Sigmoid colon (tissue), 7 donors: ENCODE data around the gene MAST2. TPM values are rescaled to one million over a fixed set of nuclear protein-coding genes. Genes with fewer than 3 reads are reported as not detected.

ENCODE experiments used
- DNase-seq: peaks from one replicate; pipeline ENCODE4 v3.0.0-alpha.2; 2019
- H3K27ac ChIP-seq, 4 donors: fragments of 200-600 bp; sonication (generic); one replicate each; pipeline ENCODE4 v1.5.1; 2016 to 2019; ENCODE audit warnings: mild to moderate bottlenecking in 1 of 4
- H3K27me3 ChIP-seq, 3 donors: fragments of 200-600 bp; sonication (generic); one replicate each; pipeline ENCODE4 v1.5.1; 2019; ENCODE audit warnings: mild to moderate bottlenecking in 1 of 3
- H3K36me3 ChIP-seq, 4 donors: fragments of 200-600 bp; sonication (generic); one replicate each; pipeline ENCODE4 v1.5.1; 2016 to 2019
- H3K4me1 ChIP-seq, 4 donors: fragments of 200-600 bp; sonication (generic); one replicate each; pipeline ENCODE4 v1.5.1; 2017 to 2019
- H3K4me3 ChIP-seq, 4 donors: fragments of 200-600 bp; sonication (generic); one replicate each; pipeline ENCODE4 v1.5.1; 2017 to 2019; ENCODE audit warnings: mild to moderate bottlenecking in 2 of 4, moderate library complexity in 1 of 4
- H3K9me3 ChIP-seq, 4 donors: fragments of 200-600 bp in 3 of 4; sonication (generic) in 3 of 4; one replicate each; pipeline versions ENCODE4 v1.5.1 to v1.6.1; 2013 to 2019
- CTCF ChIP-seq, 4 experiments: fragments of 450-650 bp in 3 of 4; fragments of 200-600 bp in 1 of 4; IDR thresholded peaks; one replicate each; pipeline ENCODE4 v1.5.1; 2016 to 2019; ENCODE audit warnings: antibody characterized with exemption in 4 of 4, mild to moderate bottlenecking in 3 of 4, moderate library complexity in 2 of 4
- EP300 ChIP-seq, 4 donors: sonication (generic); formaldehyde crosslinking; IDR thresholded peaks; one replicate each; pipeline ENCODE4 v1.6.1; 2017; ENCODE audit warnings: antibody characterized with exemption in 4 of 4
- POLR2A ChIP-seq, 2 donors: fragments of 450-650 bp; IDR thresholded peaks; one replicate each; pipeline ENCODE4 v1.6.1; 2016; ENCODE audit warnings: antibody characterized with exemption in 2 of 2, mild to moderate bottlenecking in 2 of 2, moderate library complexity in 2 of 2
- POLR2AphosphoS5 ChIP-seq, 4 donors: sonication (generic); formaldehyde crosslinking; IDR thresholded peaks; one replicate each; pipeline ENCODE4 v1.6.1; 2017; ENCODE audit warnings: antibody characterized with exemption in 4 of 4
- WGBS, 2 donors: extraction: QIAGEN DNeasy Blood & Tissue Kit; methylation state at CpG; one replicate each; pipeline ENCODE4 v1.1.7; 2013; 5-methylcytosine and 5-hydroxymethylcytosine counted together
- intact Hi-C: fragments of 100-400 bp; cut with DNase I; formaldehyde crosslinking; loops from one replicate; pipeline ENCODE4 v1.15.1; 2023
- polyA plus RNA-seq, 3 donors: library from polyadenylated mRNA; stranded (reverse); fragments of 200-250 nt; gene quantifications; one replicate each; pipeline ENCODE4 v1.2.3, GENCODE V29; 2013
- total RNA-seq, 4 donors: library from RNA; depleted of rRNA; stranded (reverse); fragments of >200 nt; gene quantifications; one replicate each; pipeline ENCODE4 v1.1.0, GENCODE V29; 2016
- donor health status: healthy with polysubstance abuse.
- donor health status: Bipolar disorder and iron deficiency.
- donor health status: healthy.

MAST2 gene
- total and polyA plus RNA-seq, 7 donors: 19.3 to 54.0 (median 32.0) TPM

- Histone ChIP-seq H3K27me3 (no peaks in the 10 kb centered on the region), H3K27ac (no peak overlapping the region), H3K4me1 (no peaks in the 10 kb centered on the region), H3K9me3 (no peaks in the 10 kb centered on the region), H3K36me3 (no peaks in the 10 kb centered on the region), H3K4me3 (no peak overlapping the region)
- no peak for DNase-seq
- no peak for TF ChIP-seq POLR2A (IDR thresholded peaks at IDR 0.05)
- no peak for TF ChIP-seq CTCF (IDR thresholded peaks at IDR 0.05)
- no peak for TF ChIP-seq EP300 (IDR thresholded peaks at IDR 0.05)
- no peak for TF ChIP-seq POLR2AphosphoS5 (IDR thresholded peaks at IDR 0.05)
- intact Hi-C loops: no loop called here
- 88 to 92% methylated on average over 6 of the region's 6 CpGs for WGBS, 2 donors
Measured at GRCh38 chr1:46070164-46070814, 266.9 kb downstream of the MAST2 start.

- 94 to 99% methylated on average over 1 of the region's 1 CpG for WGBS, 2 donors
- H3K36me3 ChIP-seq: no peaks in the 10 kb centered on the region
- H3K27me3 ChIP-seq: no peaks in the 10 kb centered on the region
Measured at GRCh38 chr1:46072975-46073374, 269.6 kb downstream of the MAST2 start.

GRCh38 chr1:46076343-46076742 lies 272.9 kb downstream of the MAST2 start:
- TF ChIP-seq CTCF (IDR thresholded peaks at IDR 0.05) (no peak), POLR2AphosphoS5 (IDR thresholded peaks at IDR 0.05) (no peak), POLR2A (IDR thresholded peaks at IDR 0.05) (no peak), EP300 (IDR thresholded peaks at IDR 0.05) (no peak)
- no peak overlapping the region for H3K27ac ChIP-seq
- no peaks in the 10 kb centered on the region for H3K9me3 ChIP-seq
- H3K4me1 ChIP-seq: no peaks in the 10 kb centered on the region
- no peak overlapping the region for H3K4me3 ChIP-seq
- intact Hi-C loops: no loop called here
- no peak for DNase-seq
- H3K36me3 ChIP-seq: no peaks in the 10 kb centered on the region
- no peaks in the 10 kb centered on the region for H3K27me3 ChIP-seq
- WGBS, 2 donors: 91 to 93% methylated on average over 2 of the region's 2 CpGs

More at GRCh38 chr1:46072975-46073374, 269.6 kb downstream of the MAST2 start:
- Histone ChIP-seq H3K27ac (no peak overlapping the region), H3K4me1 (no peaks in the 10 kb centered on the region), H3K4me3 (no peak overlapping the region), H3K9me3 (no peaks in the 10 kb centered on the region)
- intact Hi-C loops: no loop called here
- TF ChIP-seq POLR2A (IDR thresholded peaks at IDR 0.05) (no peak), POLR2AphosphoS5 (IDR thresholded peaks at IDR 0.05) (no peak), CTCF (IDR thresholded peaks at IDR 0.05) (no peak), EP300 (IDR thresholded peaks at IDR 0.05) (no peak)
- no peak for DNase-seq

GRCh38 chr1:46077644-46078043 lies 274.2 kb downstream of the MAST2 start:
- no peaks in the 10 kb centered on the region for H3K36me3 ChIP-seq

More at GRCh38 chr1:46077644-46078043, 274.2 kb downstream of the MAST2 start:
- TF ChIP-seq EP300 (IDR thresholded peaks at IDR 0.05) (no peak), POLR2AphosphoS5 (IDR thresholded peaks at IDR 0.05) (no peak), POLR2A (IDR thresholded peaks at IDR 0.05) (no peak), CTCF (IDR thresholded peaks at IDR 0.05) (no peak)
- Histone ChIP-seq H3K4me1 (no peaks in the 10 kb centered on the region), H3K27ac (no peak overlapping the region), H3K9me3 (no peaks in the 10 kb centered on the region), H3K27me3 (no peaks in the 10 kb centered on the region), H3K4me3 (no peak overlapping the region)
- no peak for DNase-seq
- WGBS, 2 donors: 77 to 87% methylated on average over 4 of the region's 4 CpGs
- intact Hi-C loops: no loop called here
